ENCODE results near the gene MPL.

MPL gene

DNA sequence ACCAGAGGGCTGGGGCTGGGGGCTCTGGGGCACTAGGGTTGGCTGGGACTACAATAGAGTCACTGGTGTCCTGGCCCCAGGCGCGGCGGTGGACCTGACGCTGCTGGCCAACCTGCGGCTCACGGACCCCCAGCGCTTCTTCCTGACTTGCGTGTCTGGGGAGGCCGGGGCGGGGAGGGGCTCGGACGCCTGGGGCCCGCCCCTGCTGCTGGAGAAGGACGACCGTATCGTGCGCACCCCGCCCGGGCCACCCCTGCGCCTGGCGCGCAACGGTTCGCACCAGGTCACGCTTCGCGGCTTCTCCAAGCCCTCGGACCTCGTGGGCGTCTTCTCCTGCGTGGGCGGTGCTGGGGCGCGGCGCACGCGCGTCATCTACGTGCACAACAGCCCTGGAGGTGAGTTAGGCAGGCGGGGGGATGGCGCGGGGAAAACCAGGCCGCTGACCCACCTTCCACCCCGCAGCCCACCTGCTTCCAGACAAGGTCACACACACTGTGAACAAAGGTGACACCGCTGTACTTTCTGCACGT, 32.8 kb upstream of the MPL start:
- TF ChIP-seq POLR2AphosphoS5 (IDR thresholded peaks at IDR 0.05; ENCODE audit: borderline replicate concordance, low read depth, low read length), result no peak
- TF ChIP-seq FOXP2 (optimal IDR thresholded peaks at IDR 0.05; ENCODE audit: control extremely low read depth, extremely low read length, insufficient read depth), result no peak
- TF ChIP-seq EZH2 (IDR thresholded peaks at IDR 0.05), result no peak

DNA sequence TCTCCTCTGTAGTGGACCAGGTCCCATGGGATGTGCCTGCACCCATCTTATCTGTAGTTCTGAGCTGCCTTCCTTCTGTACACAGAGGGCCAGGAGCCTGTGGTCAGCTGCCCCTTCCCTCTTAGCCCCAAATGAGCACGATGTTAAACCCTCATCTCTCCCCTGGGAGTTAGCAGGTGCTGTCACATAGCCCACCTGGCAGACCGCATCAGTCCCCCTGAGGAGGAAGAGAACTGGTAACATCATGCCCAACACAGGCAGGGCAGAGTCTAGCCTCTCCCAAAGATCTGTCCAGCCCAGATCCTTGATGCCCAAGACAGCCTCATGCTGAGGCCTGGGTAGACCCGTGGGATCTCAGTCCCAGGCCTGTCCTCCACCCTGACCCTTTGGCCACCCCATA, 32.2 kb upstream of the MPL start:
- TF ChIP-seq FOXP2 (optimal IDR thresholded peaks at IDR 0.05; ENCODE audit: control extremely low read depth, extremely low read length, insufficient read depth) (no peak), POLR2AphosphoS5 (IDR thresholded peaks at IDR 0.05; ENCODE audit: borderline replicate concordance, low read depth, low read length) (no peak), EZH2 (IDR thresholded peaks at IDR 0.05) (no peak)
- H3K4me3 ChIP-seq, result no peak overlapping the region
- DNase-seq (ENCODE audit: low read depth, low spot score), result no peak

More for the DNA sequence above, 32.8 kb upstream of the MPL start:
- Histone ChIP-seq H3K4me3 (no peak overlapping the region), H3K36me3 (ENCODE audit: insufficient read depth, low read length) (no peaks in the 10 kb centered on the region), H3K9ac (ENCODE audit: insufficient read length) (no peak overlapping the region), H3K9me3 (ENCODE audit: low read depth, low read length) (no peaks in the 10 kb centered on the region), H3K27ac (no peak overlapping the region)
- DNase-seq (ENCODE audit: low read depth, low spot score), result no peak

DNA sequence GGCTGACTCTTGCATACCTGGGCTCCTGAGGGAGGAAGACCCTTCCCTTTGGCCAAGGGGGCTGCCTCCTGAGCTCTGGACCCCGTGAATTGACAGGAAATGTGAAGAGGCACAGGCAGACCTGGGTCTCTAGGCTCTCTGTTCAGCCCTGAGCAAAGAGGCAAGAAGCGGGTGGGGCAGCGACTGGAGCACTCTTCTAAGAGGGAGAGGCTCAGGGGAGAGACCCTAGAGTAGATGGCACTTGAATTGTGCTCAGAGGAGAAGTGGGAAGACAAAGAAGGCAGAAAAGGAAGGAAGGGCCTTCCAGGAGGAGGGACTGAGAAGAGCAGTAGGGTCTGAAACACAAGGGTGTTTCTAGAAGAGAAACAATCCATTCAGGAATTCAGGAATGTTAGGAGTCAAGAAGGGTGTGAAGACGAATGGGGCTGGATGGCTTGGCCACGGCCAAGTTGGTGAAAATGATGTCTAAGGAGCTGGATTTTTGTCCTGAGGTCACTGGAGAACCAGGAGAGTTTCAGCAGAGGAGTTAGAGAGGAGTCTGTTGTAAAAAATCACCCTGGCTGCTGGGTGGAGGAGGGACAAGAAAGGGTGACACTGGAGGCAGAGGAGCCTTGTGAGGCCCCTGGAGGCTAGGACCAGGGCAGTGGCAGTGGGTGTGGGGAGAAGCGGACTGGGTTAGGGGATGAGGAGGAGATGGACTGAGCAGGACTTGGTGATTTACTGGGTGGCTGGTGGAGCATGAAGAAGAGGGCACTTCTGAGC, 31.5 kb upstream of the MPL start:
- no peak for DNase-seq (ENCODE audit: low read depth, low spot score)
- Histone ChIP-seq H3K9me3 (ENCODE audit: low read depth, low read length) (no peaks in the 10 kb centered on the region), H3K4me3 (no peak overlapping the region), H3K27ac (no peak overlapping the region), H3K36me3 (ENCODE audit: insufficient read depth, low read length) (no peaks in the 10 kb centered on the region), H3K9ac (ENCODE audit: insufficient read length) (no peak overlapping the region)
- TF ChIP-seq EZH2 (IDR thresholded peaks at IDR 0.05) (no peak), FOXP2 (optimal IDR thresholded peaks at IDR 0.05; ENCODE audit: control extremely low read depth, extremely low read length, insufficient read depth) (no peak), POLR2AphosphoS5 (IDR thresholded peaks at IDR 0.05; ENCODE audit: borderline replicate concordance, low read depth, low read length) (no peak)

More for the DNA sequence above, 32.2 kb upstream of the MPL start:
- Histone ChIP-seq H3K27ac (no peak overlapping the region), H3K9me3 (ENCODE audit: low read depth, low read length) (no peaks in the 10 kb centered on the region), H3K9ac (ENCODE audit: insufficient read length) (no peak overlapping the region), H3K36me3 (ENCODE audit: insufficient read depth, low read length) (no peaks in the 10 kb centered on the region)

DNA sequence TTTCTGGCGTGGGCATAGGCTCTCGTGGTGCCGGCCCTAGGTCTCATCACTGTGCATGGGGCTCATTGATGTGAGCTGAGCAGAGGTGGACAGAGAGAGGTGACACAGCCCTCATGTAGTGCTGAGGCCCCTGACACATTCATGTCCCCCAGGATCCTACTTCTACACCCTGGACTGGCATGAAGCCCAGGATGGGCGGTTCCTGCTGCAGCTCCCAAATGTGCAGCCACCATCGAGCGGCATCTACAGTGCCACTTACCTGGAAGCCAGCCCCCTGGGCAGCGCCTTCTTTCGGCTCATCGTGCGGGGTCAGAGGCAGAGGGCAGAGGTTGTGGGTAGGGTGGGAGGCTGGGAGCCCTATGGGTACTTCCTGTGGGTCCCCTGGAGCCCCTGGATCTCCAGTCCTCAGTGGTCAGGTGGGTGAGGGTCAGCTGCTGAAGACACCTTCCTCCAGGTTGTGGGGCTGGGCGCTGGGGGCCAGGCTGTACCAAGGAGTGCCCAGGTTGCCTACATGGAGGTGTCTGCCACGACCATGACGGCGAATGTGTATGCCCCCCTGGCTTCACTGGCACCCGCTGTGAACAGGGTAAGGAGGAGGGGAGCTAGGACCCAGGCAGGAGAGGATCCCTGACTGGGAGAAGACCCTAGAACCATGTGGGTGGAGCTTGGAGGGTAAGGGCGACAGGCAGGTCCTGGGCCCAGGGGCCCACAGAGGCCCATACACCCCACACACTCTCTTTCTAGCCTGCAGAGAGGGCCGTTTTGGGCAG, 30.7 kb upstream of the MPL start:
- Histone ChIP-seq H3K27ac (no peak overlapping the region), H3K4me3 (no peak overlapping the region), H3K9ac (ENCODE audit: insufficient read length) (no peak overlapping the region), H3K9me3 (ENCODE audit: low read depth, low read length) (no peaks in the 10 kb centered on the region), H3K36me3 (ENCODE audit: insufficient read depth, low read length) (no peaks in the 10 kb centered on the region)
- no peak for DNase-seq (ENCODE audit: low read depth, low spot score)
- TF ChIP-seq EZH2 (IDR thresholded peaks at IDR 0.05) (no peak), POLR2AphosphoS5 (IDR thresholded peaks at IDR 0.05; ENCODE audit: borderline replicate concordance, low read depth, low read length) (no peak), FOXP2 (optimal IDR thresholded peaks at IDR 0.05; ENCODE audit: control extremely low read depth, extremely low read length, insufficient read depth) (no peak)

- Histone ChIP-seq H3K9ac (ENCODE audit: insufficient read length) (no peak overlapping the region), H3K9me3 (ENCODE audit: low read depth, low read length) (no peaks in the 10 kb centered on the region), H3K4me3 (no peak overlapping the region), H3K36me3 (ENCODE audit: insufficient read depth, low read length) (no peaks in the 10 kb centered on the region), H3K27ac (no peak overlapping the region)
- TF ChIP-seq FOXP2 (optimal IDR thresholded peaks at IDR 0.05; ENCODE audit: control extremely low read depth, extremely low read length, insufficient read depth) (no peak), EZH2 (IDR thresholded peaks at IDR 0.05) (no peak), POLR2AphosphoS5 (IDR thresholded peaks at IDR 0.05; ENCODE audit: borderline replicate concordance, low read depth, low read length) (no peak)
- DNase-seq (ENCODE audit: low read depth, low spot score), result no peak
These were observed 30.0 kb upstream of the MPL start for GRCh38 chr1:43307458-43308158.

DNA sequence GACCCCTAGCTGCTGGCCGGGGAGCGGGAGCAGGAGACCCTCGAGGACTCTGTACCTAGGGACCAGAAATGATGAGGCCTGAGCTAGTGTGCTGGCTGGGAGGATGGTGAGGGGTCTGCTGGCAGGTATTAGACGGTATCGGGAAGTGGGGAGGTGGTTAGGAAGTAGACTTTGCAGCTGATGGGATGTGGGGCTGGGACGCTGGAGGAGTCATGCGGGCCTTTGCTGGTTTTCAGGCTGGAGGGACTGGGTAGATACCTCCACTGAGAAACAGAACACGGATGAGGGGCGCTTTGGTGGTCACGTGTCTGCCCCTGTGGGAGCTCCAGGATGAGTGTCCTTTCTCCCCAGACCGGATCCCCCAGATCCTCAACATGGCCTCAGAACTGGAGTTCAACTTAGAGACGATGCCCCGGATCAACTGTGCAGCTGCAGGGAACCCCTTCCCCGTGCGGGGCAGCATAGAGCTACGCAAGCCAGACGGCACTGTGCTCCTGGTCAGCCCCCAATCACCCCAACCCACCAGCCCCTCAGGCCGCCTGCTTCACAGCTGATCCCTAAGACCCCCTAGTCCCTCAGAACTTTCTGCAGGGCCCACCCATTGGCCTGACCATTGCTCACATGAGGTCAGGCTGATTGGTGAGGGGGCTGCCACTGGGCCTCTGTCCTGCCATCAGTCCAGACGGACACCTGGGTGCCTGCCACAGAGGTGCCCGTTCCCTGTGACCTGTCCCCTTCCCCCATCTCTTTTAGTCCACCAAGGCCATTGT, 28.8 kb upstream of the MPL start:
- no peak for TF ChIP-seq EZH2 (IDR thresholded peaks at IDR 0.05)
- TF ChIP-seq POLR2AphosphoS5 (IDR thresholded peaks at IDR 0.05; ENCODE audit: borderline replicate concordance, low read depth, low read length), result no peak
- no peak for TF ChIP-seq FOXP2 (optimal IDR thresholded peaks at IDR 0.05; ENCODE audit: control extremely low read depth, extremely low read length, insufficient read depth)
- H3K9me3 ChIP-seq (ENCODE audit: low read depth, low read length), result no peaks in the 10 kb centered on the region

DNA sequence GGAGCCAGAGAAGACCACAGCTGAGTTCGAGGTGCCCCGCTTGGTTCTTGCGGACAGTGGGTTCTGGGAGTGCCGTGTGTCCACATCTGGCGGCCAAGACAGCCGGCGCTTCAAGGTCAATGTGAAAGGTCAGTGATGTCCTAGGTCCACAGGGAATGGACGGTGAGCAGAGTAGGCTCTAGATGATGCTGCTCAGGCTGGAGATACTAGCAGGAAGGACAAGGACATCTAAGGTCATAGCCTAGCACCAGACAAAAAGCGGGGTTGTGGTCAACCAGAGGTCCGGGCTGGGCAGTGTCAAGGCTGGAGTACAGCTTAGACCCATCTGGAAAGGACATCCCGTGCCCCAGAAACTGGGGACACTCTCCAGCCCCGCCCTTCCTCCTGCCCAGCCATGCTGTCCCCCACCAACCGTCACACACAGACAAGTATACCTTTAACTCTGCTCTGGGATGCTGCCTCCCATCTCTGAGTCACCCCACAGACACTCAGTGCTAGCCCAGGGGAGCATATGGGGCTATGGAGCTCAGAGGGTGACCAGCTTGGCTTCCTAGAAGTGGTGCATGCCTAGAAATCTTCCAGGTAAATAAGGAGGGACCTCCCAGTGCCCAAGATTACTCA, 28.1 kb upstream of the MPL start:
- Histone ChIP-seq H3K9me3 (ENCODE audit: low read depth, low read length) (no peaks in the 10 kb centered on the region), H3K4me3 (no peak overlapping the region), H3K27ac (no peak overlapping the region), H3K36me3 (ENCODE audit: insufficient read depth, low read length) (no peaks in the 10 kb centered on the region), H3K9ac (ENCODE audit: insufficient read length) (no peak overlapping the region)
- TF ChIP-seq FOXP2 (optimal IDR thresholded peaks at IDR 0.05; ENCODE audit: control extremely low read depth, extremely low read length, insufficient read depth) (no peak), EZH2 (IDR thresholded peaks at IDR 0.05) (no peak), POLR2AphosphoS5 (IDR thresholded peaks at IDR 0.05; ENCODE audit: borderline replicate concordance, low read depth, low read length) (no peak)
- DNase-seq (ENCODE audit: low read depth, low spot score), result no peak

More for the DNA sequence above, 28.8 kb upstream of the MPL start:
- Histone ChIP-seq H3K9ac (ENCODE audit: insufficient read length) (no peak overlapping the region), H3K27ac (no peak overlapping the region), H3K36me3 (ENCODE audit: insufficient read depth, low read length) (no peaks in the 10 kb centered on the region), H3K4me3 (no peak overlapping the region)
- DNase-seq (ENCODE audit: low read depth, low spot score), result no peak

Data from SK-N-MC (cell line).